SH-SY5Y (cell line): Measurements from ENCODE around the gene RAB24.

Experiments
- GATA2 ChIP-seq: IDR thresholded peaks from 2 replicates; pipeline ENCODE4 v1.6.1; 2011; ENCODE audit warnings: mild to moderate bottlenecking, low read depth, low read length
- GATA3 ChIP-seq: IDR thresholded peaks from 2 replicates; pipeline ENCODE4 v1.6.1; 2011; ENCODE audit warnings: low read depth, mild to moderate bottlenecking, low read length, moderate library complexity

DNA sequence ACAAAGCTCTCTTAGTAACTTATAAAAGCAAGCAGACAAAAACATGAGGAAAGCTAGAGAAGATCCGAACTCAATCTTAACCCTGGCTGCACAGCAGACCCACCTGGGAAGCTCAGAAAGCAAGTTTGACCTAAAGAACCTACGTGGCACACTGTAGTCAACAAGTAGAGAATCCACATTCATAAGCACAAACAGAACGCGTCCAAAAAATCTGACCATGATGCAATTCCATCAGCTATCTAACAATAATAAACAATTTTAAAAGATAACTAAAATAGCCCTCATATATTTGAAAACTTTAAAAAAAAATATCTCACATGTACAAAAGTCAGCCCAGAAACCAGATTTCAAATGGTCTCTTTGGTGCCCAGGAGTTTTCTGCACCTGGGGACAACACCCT, 43.3 kb upstream of the RAB24 start:
- no peak for TF ChIP-seq GATA3
- TF ChIP-seq GATA2: no peak
